ENCODE results near the gene ACACB. TPM values are rescaled to one million over a fixed set of nuclear protein-coding genes. Genes with fewer than 3 reads are reported as not detected.

ACACB gene
- total RNA-seq, 1 experiment from 2014 or later, result 26.2 TPM

- POLR2A ChIA-PET, result no interaction called here
- no peaks in the 10 kb centered on the region for H3K27me3 Mint-ChIP-seq (ENCODE audit: insufficient read depth, unreplicated experiment)
These were observed 172.6 kb downstream of the ACACB start for GRCh38 chr12:109289004-109289403.

DNA sequence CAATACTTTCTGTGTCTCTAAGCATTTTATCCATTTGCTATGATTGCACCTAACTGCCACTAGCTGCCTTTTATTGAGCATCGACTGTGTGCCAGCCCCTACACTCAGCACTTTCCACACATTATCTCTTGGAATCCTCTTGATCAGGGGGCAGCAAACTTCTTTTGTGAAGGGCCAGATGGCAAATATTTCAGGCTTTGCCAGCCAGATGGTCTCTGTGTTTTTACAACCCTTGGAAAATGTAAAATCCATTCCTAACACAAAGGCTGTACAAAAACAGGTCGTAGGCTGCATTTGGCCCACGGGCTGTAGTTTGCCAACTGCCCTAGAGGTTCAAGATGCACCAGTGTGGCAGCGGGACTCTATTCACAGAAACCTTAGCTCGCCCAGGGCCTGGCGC lies 173.2 kb downstream of the ACACB start:
- no TSS peak for BruUV-seq (replicated peaks)
- Mint-ChIP-seq H3K4me1 (ENCODE audit: low read depth, unreplicated experiment) (no peaks in the 10 kb centered on the region), H3K9me3 (ENCODE audit: unreplicated experiment) (no peaks in the 10 kb centered on the region), H3K36me3 (ENCODE audit: insufficient read depth, unreplicated experiment) (no peaks in the 10 kb centered on the region), H3K27me3 (ENCODE audit: insufficient read depth, unreplicated experiment) (no peaks in the 10 kb centered on the region), H3K27ac (ENCODE audit: unreplicated experiment) (no peak overlapping the region), H3K4me3 (ENCODE audit: unreplicated experiment) (no peak overlapping the region)
- TF ChIP-seq, protein P1, sequence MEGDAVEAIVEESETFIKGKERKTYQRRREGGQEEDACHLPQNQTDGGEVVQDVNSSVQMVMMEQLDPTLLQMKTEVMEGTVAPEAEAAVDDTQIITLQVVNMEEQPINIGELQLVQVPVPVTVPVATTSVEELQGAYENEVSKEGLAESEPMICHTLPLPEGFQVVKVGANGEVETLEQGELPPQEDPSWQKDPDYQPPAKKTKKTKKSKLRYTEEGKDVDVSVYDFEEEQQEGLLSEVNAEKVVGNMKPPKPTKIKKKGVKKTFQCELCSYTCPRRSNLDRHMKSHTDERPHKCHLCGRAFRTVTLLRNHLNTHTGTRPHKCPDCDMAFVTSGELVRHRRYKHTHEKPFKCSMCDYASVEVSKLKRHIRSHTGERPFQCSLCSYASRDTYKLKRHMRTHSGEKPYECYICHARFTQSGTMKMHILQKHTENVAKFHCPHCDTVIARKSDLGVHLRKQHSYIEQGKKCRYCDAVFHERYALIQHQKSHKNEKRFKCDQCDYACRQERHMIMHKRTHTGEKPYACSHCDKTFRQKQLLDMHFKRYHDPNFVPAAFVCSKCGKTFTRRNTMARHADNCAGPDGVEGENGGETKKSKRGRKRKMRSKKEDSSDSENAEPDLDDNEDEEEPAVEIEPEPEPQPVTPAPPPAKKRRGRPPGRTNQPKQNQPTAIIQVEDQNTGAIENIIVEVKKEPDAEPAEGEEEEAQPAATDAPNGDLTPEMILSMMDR (IDR thresholded peaks at IDR 0.05; ENCODE audit: insufficient read depth in 1 of 2, low read depth in 1 of 2, low read length in 1 of 2, severe bottlenecking in 1 of 2, unreplicated experiment in 1 of 2), result no peak
- Histone ChIP-seq H3K4me3 (ENCODE audit: low read depth, low read length) (no peak overlapping the region), H3K36me3 (ENCODE audit: control insufficient read depth, insufficient read depth, low read length) (no peaks in the 10 kb centered on the region), H3K27me3 (replicated peaks; ENCODE audit: control insufficient read depth, insufficient read depth, low read length) (no peaks in the 10 kb centered on the region), H3K4me1 (no peaks in the 10 kb centered on the region), H3K9me3 (no peaks in the 10 kb centered on the region)
- ChIA-PET CTCF (no interaction called here), POLR2A (no interaction called here)
- DNase-seq, result no peak
- intact Hi-C loops (cut with micrococcal nuclease; ENCODE audit: unreplicated experiment), result no loop called here

More at GRCh38 chr12:109289004-109289403, 172.6 kb downstream of the ACACB start:
- Mint-ChIP-seq H3K36me3 (ENCODE audit: insufficient read depth, unreplicated experiment) (no peaks in the 10 kb centered on the region), H3K27ac (ENCODE audit: unreplicated experiment) (no peak overlapping the region), H3K4me1 (ENCODE audit: low read depth, unreplicated experiment) (no peaks in the 10 kb centered on the region), H3K9me3 (ENCODE audit: unreplicated experiment) (no peaks in the 10 kb centered on the region), H3K4me3 (ENCODE audit: unreplicated experiment) (no peak overlapping the region)
- H3K27me3 ChIP-seq (replicated peaks; ENCODE audit: control insufficient read depth, insufficient read depth, low read length), result no peaks in the 10 kb centered on the region
- DNase-seq, result no peak
- TF ChIP-seq, protein P1 (IDR thresholded peaks at IDR 0.05; ENCODE audit: insufficient read depth in 1 of 2, low read depth in 1 of 2, low read length in 1 of 2, severe bottlenecking in 1 of 2, unreplicated experiment in 1 of 2), result no peak
- CTCF ChIA-PET, result no interaction called here
- no peaks in the 10 kb centered on the region for H3K4me1 ChIP-seq
- H3K36me3 ChIP-seq (ENCODE audit: control insufficient read depth, insufficient read depth, low read length), result no peaks in the 10 kb centered on the region
- H3K9me3 ChIP-seq, result no peaks in the 10 kb centered on the region
- BruUV-seq (replicated peaks), result no TSS peak
- intact Hi-C loops (cut with micrococcal nuclease; ENCODE audit: unreplicated experiment), result no loop called here
- H3K4me3 ChIP-seq (ENCODE audit: low read depth, low read length), result no peak overlapping the region

GRCh38 chr12:109290061-109290460 lies 173.7 kb downstream of the ACACB start:
- no TSS peak for BruUV-seq (replicated peaks)
- H3K36me3 Mint-ChIP-seq (ENCODE audit: insufficient read depth, unreplicated experiment), result no peaks in the 10 kb centered on the region
- intact Hi-C loops (cut with micrococcal nuclease; ENCODE audit: unreplicated experiment), result no loop called here
- H3K4me3 ChIP-seq (ENCODE audit: low read depth, low read length), result no peak overlapping the region
- TF ChIP-seq, protein P1 (IDR thresholded peaks at IDR 0.05; ENCODE audit: insufficient read depth in 1 of 2, low read depth in 1 of 2, low read length in 1 of 2, severe bottlenecking in 1 of 2, unreplicated experiment in 1 of 2), result no peak
- no peaks in the 10 kb centered on the region for H3K9me3 ChIP-seq
- CTCF ChIA-PET, result no interaction called here
- POLR2A ChIA-PET, result no interaction called here
- no peaks in the 10 kb centered on the region for H3K9me3 Mint-ChIP-seq (ENCODE audit: unreplicated experiment)
- DNase-seq, result no peak
- H3K4me3 Mint-ChIP-seq (ENCODE audit: unreplicated experiment), result no peak overlapping the region
- H3K4me1 Mint-ChIP-seq (ENCODE audit: low read depth, unreplicated experiment), result no peaks in the 10 kb centered on the region
- H3K27me3 Mint-ChIP-seq (ENCODE audit: insufficient read depth, unreplicated experiment), result no peaks in the 10 kb centered on the region
- H3K27me3 ChIP-seq (replicated peaks; ENCODE audit: control insufficient read depth, insufficient read depth, low read length), result no peaks in the 10 kb centered on the region
- H3K36me3 ChIP-seq (ENCODE audit: control insufficient read depth, insufficient read depth, low read length), result no peaks in the 10 kb centered on the region
- no peak overlapping the region for H3K27ac Mint-ChIP-seq (ENCODE audit: unreplicated experiment)
- H3K4me1 ChIP-seq, result no peaks in the 10 kb centered on the region
